NCI-H2196 treated with DMSO at 0.1 percent for 48 hours (cell line): ENCODE results near the gene ZP3.
"Not testable (repeated sequence)": the region's sequence is repeated elsewhere in the genome, so short reads cannot be mapped to it uniquely, and the experiment has no call there.

ENCODE experiments used
- DNase-seq: peaks from one replicate; lab custom pipeline; 2025; ENCODE audit not compliant: unreplicated experiment; lab: John Stamatoyannopoulos, UW

The ZP3 gene

DNA sequence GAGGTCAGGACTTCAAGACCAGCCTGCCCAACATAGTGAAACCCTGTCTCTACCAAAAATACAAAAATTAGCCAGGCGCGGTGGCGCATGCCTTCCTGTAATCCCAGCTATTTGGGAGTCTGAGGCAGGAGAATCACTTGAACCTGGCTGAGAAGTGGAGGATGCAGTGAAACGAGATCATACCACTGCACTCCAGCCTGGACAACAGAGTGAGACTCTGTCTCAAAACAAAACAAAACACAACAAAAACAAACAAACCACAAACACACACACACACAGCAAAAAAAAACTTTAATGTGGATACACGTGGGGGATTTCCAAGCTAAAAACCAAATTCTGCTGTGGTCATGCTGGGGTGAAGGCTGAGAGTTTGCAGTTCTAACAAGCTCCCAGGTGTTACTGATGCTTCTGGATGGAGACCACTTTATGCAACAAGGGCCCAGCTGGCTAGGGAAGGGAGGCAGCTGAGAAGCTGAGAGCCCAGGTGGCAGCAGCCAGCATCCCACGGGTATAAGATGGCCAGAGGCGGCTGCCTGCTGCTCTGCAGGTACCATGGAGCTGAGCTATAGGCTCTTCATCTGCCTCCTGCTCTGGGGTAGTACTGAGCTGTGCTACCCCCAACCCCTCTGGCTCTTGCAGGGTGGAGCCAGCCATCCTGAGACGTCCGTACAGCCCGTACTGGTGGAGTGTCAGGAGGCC is at the start of gene ZP3:
TSS of gene ZP3 (plus strand) at position 538 of the 699 bp plus-strand sequence. CDS start at position 553, 15 bp downstream.
- no peak for DNase-seq

DNA sequence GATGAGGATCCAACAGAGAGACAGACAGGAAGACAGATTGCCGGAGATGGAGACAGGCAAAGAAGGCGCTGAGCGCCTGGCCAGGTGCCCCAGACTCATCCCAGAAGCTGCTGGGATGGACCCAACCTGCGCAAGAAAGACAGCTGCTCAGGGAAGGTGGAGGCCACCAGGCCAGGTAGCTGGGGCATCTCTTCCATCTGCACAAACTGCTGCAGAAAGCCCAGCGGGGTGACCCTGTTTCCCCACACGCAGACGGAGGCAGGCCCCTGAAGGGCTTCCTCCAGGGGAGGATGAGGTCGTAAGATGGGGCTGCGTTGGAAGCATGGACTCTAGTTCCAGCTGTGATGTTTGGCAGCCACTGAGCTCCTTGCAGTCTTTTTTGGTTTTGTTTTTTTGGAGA is 49.5 kb upstream of the ZP3 start:
- DNase-seq = no peak

DNA sequence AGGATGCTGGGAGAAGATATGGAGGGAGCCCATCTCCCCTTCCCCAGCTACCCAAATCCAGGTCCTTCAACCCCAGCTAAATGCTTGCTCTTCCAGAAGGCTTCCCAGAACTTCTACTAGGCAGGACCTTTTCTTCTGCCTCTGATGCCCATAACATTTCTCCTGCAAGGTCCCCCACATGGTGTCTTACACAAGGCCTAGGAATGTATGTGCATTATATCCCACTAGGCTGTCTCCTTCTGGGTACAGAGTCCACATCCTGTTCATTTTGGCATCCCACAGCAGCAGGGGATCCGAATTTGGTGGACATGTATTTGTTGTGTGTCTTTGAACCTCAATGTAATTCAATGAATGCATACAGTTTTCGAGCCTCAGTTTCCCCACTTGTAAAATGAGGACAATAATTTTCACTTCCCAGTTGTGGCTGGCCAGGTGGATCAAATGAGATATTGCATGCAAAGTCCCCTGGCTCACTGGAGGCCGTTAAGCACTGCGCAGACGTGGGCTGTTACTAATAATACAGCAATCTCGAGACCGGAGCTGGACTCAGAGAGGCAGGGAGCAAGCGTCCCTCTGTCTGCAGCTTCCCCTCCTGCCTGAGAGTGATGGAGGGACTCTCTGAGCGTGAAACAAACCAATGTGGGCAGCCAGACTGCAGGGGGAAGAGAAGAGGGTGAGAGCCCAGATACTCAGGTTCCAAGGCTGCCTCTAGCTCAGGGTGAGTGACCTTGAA is 47.4 kb upstream of the ZP3 start:
- DNase-seq = no peak

DNA sequence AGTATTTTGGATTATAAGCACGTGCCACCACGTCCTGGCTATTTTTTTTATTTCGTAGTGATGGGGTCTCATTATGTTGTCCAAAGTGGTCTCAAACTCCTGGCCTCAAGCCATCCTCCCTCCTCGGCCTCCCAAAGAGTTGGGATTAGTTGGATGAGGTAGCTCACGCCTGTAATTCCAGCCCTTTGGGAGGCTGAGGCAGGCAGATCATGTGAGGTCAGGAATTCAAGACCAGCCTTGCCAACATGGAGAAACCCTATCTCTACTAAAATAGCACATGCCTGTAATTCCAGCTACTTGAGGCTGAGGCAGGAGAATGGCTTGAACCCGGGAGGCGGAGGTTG is 44.2 kb upstream of the ZP3 start:
- DNase-seq = no peak

DNA sequence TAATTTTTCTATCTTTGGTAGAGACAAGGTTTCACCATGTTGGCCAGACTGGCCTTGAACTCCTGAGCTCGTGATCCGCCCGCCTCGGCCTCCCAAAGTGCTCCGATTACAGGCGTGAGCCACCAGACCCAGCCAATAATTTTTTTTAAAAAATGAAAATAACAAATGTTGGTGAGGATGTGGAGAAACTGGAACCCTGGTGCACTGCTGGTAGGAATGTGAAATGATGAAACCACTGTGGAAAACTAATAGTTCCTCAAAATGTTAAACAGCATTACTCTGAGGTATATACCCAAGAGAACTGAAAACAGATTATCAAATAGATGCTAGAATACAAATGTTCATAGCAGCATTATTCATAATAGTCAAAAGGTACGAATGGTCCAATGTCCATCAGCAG is 42.9 kb upstream of the ZP3 start:
- DNase-seq = no peak

DNA sequence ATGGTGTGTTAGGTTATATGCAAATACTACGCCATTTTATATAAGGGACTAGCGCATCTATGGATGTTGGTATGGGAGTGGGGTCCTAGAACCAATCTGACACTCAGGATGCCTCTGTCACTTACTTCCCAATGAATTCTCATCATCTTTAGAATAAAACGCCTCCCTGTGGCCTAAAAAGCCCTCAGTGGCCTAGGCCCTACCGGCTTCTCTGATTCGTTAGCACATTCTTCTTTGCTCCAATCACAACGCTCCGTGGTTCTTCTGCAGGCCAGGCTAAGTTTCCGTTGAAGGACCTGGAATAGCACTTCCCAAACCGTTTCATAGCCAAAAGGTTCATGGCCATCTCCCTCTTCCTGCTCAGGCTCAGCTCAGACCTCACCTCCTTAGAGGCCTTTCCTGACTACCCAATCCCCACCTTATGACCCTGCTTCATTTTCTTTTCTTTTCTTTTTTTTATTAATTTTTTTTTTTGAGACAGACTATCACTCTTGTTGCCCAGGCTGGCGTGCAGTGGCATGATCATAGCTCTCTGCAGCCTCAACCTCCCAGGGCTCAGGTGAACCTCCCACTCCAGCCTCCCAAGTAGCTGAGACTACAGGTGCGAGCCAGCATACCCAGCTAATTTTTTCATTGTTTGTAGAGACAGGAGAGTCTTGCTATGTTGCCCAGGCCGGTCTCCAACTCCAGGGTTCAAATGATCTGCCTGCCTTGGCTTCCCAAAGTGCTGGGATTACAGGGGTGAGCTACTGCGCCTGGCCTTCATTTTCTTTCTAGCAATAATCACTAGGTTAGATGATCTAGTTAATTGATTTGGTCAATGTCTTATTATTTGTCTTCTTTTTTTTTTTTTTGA is 41.4 kb upstream of the ZP3 start:
- no peak for DNase-seq

DNA sequence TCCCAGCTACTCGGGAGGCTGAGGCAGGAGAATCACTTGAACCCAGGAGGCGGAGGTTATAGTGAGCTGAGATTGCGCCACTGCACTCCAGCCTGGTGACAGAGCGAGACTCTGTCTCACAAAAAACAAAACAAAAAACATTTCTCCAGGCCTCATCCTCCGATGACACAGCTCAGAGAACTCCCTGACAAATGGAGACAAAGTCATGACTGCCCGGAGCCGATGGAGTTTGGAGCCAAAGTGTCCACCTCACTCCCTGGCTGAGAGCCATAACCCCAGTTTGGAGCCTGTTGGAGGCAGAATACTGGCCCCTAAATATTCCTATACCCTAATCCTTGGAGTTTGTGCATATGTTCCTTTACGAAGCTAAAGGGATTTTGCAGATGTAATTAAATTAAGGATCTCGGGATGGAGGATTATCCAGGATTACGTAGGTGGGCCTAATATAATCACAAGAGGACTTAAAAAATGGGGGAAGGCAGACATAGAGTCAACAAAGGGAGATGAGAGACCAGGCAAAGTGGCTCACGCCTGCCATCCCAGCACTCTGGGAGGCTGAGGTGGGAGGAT is 38.0 kb upstream of the ZP3 start:
- DNase-seq = no peak

DNA sequence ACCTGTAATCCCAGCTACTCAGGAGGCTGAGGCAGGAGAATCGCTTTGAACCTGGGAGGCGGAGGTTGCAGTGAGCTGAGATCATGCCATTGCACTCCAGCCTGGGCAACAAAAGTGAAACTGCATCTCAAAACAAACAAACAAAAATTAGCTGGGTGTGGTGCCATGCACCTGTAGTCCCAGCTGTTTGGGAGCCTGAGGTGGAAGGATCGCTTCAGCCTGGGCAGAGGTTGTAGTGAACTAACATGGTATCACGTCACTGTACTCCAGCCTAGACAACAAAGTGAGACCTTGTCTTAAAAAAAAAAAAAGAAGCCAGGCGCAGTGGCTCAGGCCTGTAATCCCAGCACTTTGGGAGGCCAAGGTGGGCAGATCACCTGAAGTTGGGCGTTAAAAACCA is 37.0 kb upstream of the ZP3 start:
- not testable (repeated sequence) for DNase-seq

DNA sequence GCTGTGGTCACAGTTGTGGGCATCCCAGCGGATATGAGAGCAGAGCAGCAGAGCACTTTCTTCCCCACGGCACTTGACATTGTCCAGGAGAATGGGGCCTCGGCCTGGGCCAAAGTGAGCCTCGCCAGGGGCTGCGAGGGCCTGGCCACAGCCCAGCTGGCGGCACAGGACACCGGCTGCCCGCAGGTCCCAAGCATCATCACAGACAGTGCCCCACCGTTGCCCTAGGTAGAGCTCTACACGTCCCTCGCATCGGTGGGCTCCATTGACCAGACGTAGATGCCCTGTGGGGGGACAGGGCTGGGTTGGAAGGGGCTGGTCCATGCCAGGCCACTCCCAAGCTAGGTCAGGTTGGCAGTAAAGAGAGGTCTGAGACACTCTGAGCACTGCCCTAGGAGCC is 34.7 kb upstream of the ZP3 start:
- no peak for DNase-seq

DNA sequence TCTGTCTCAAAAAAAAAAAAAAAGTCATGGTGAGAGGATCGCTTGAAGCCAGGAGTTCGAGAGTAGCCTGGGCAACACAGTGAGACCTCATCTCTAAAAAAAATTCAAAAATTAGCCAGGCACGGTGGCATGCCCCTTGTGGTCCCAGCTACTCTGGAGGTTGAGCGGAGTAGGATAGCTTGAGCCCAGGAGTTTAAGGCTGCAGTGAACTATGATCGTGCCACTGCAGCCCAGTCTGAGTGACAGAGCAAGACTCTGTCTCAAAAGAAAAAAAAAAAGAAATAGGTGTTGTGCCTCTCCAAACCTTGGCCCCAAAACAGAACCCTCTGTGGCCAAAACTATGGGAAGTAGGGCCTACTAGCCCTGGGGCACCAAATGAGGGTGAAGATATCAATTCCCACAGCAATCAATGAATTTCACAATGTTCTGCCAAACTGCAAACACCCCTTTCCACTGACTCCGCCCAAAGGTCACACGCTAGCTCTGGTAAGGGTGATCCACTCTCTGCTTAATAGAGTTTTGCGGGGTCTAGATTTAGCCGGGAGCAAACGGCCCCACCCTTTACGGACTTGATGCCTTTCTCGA is 32.1 kb upstream of the ZP3 start:
- DNase-seq = no peak

DNA sequence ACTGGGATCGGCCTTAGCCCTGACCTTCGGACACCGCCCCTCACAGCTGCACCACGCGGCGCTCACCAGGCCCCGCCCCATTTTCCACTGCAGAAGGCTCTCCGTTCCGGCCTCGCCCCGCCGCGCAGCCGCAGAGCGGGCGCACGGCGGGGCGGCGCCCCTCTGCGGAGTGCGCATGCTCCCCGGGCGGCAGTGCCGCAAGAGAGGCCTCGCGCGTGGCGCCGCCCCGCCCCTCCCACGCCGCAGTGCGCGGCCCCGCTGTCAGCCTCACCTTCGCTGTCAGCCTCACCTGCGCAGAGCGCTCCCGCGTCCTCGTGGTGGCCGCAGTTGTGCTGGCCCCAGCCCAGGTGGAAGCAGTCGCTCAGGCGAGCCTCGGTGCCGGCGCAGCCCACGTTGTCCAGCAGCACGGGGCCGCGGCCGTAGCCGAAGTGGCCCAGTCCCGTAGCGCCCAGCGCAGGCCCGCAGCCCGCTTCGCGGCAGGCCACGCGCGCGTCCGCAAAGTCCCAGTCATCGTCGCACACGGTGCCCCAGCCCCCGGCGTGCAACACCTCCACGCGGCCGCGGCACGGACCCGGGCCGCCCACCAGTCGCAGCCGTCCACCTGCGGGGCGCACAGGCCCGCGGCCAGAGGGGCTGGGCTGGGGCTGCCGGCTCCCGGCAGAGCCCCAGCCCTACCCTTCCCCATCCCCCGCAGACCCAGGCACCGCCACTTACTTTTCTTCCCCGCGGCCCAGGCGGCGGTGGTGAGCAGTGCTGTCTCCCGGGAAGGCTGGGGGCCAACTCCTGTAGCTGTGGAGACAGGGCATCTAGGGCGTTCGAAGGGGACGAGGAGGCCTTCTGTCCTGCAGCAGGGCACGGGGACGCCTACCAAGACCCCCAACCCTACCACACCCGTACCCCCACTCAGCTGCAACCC is 31.4 kb upstream of the ZP3 start:
- peak; percentile 91 for DNase-seq

DNA sequence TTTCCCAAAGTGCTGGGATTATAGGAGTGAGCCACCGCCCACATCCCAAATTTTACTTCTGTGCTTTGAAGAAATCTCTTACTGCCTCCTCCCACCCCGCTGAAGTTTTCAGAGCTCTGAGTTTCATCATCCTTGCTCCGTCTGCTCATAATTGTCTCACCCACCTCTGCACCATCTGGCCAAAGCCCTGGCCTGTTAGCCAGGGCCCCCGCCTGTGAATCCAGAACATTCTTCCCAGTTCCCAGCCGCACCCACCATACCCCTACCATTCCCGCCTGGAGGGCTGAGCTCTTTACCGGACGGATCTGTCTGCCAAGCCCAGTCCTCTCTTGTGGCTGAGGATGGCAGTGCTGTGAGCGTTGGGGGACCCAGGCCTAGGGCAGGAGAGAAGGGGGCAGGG is 29.8 kb upstream of the ZP3 start:
- no peak for DNase-seq

DNA sequence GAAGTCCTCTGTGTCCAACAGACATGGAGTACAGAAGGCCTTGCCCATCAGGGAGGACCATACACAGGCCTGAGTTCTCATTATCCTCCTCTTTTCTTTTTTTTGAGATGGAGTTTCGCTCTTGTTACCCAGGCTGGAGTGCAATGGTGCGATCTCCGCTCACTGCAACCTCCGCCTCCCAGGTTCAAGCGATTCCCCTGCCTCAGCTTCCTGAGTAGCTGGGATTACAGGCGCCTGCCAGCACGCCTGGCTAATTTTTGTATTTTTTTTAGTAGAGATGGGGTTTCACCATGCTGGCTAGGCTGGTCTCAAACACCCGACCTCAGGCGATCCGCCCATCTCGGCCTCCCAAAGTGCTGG is 29.2 kb upstream of the ZP3 start:
- DNase-seq = not testable (repeated sequence)

DNA sequence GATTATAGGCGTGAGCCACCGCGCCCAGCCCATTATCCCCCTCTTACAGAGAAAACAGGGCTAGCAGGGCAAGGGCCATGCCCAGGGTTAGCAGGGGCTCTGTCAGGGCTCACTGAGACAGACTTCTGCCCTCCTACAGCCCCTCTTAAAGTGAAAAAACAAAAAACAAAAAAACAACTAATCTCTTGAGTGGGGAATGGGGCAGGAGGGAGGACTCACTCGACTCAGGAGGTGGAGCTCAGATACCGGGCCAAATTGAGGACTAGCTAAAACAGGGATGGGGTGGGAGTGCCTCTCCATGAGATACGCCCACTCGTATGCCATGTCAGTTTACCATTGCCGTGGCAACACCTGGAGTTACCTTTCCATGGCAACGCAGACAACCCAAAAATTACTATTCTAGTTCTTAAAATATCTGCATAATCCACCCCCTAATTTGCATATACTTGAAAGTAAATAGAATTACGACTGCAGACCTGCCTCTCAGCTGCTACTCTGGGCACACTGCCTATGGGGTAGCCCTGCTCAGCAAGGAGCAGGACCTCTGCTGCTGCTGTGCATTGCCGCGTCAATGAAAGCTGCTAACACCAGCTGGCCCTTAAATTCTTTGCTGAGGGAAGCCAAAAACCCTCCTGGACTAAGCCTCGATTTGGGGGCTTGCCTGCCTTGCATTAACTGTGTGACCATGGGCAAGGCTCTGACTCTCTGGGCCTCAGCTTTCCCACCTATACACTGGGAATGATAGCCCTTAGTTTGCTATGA is 28.6 kb upstream of the ZP3 start:
- peak; percentile 34 for DNase-seq

DNA sequence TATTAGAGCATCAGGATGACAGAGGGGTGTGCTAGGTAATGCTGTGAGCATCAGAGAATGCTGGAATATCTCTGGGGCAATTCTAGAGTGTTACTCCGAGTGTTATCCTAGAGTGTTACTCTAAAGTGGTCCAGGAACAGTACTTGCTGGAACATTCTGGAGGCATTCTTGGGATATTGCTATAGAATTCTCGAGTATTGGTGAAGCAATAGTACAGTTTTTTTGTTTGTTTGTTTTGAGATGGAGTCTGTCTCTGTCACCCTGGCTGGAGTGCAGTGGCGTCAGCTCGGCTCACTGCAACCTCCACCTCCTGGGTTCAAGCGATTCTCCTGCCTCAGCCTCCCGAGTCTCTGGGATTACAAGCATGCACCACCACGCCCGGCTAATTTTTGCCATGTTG is 27.9 kb upstream of the ZP3 start:
- DNase-seq = no peak

DNA sequence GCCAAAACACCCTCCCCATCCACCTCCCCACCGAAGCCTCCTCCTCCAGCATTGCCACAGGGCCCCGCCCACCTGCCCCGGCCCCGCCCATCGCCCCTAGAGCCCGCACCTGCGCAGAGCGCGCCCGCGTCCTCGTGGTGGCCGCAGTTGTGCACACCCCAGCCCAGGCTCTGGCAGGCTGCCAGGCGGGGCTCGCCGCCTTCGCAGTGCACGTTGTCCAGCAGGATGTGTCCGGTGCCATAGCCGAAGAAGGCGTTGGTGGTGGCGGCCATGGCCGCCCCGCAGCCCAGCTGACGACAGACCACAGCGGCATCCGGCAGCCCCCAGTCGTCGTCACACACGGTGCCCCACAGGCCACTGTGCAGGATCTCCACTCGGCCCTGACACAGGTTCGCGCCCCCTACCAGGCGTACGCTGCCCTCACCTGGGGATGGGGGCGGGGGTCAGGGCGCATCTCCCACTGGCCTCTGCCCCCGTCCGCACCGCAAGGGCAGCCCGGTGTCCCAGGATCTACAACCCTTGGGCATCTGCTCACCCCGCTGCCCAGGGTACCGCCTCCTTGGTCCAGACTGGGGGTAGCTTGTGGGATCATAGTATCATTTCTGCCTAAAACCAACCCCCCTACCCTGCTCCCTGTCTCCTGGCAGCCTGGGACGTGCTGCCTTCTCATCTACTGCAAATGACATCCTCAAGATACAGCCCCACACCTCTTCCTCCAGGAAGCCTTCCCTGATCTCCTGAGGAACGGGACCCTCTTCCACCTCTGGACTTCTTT is 27.2 kb upstream of the ZP3 start:
- no peak for DNase-seq

DNA sequence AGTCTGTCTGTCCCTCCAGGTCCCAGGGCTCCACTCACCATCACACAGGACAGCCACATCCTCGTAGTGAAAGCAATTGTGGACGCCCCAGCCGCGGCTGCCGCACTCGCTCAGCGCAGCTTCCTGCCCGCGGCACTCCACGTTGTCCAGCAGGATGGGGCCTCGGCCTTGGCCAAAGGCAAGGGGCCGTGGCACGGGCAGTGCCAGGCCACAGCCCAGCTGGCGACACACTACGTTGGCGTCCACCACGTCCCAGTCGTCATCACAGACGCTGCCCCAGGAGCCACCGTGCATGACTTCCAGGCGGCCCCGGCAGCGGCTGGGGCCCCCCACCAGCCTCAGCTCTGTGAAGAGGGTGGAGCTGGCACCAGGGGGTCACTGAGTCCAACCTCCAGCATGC is 24.5 kb upstream of the ZP3 start:
- no peak for DNase-seq

DNA sequence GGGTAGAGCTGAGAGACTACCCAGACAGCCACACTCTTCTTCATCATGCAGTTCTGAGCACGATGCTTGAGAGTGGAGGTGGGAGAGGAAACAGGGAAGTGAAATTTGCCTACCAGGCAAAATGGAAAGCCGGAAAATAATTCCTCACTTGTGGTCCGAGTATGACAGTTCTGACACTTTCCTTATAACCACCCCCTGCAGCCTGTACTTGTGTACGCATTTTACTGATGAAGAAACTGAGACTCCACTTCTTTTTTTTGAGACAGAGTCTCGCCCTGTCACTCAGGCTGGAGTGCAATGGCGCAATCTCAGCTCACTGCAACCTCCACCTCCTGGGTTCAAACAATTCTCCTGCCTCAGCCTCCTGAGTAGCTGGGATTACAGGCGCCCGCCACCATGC is 21.7 kb upstream of the ZP3 start:
- not testable (repeated sequence) for DNase-seq
